ENCODE data around the gene BTNL2. TPM values are rescaled to one million over a fixed set of nuclear protein-coding genes. Genes with fewer than 3 reads are reported as not detected.

BTNL2 gene
- total and polyA plus RNA-seq, 9 of the 15 experiments (the other 6 are each of a cell fraction or from before 2014, with no cell fraction given), result not detected

GRCh38 chr6:32410906-32411305 is 3.9 kb upstream of the BTNL2 start:
- ChIA-PET POLR2A (interaction anchor here (0.6 to 1.2 kb wide), 3 partner anchors 9 to 402 kb away, joined by 3 read pairs; no protein-coding TSS in a partner anchor), CTCF (ENCODE audit: low intra/inter-chr PET ratio) (interaction anchor here (5.5 kb wide), 1 partner anchor 291 kb away, joined by 58 read pairs; no protein-coding TSS in a partner anchor)
- BruUV-seq (replicated peaks), result no TSS peak
- ATAC-seq, result no peak
- no peaks in the 10 kb centered on the region for H3K9me1 ChIP-seq (ENCODE audit: control insufficient read depth, insufficient read depth, low read length)
- no peak for FAIRE-seq
- H3K4me2 ChIP-seq (ENCODE audit: insufficient read depth, low read length), result no peak overlapping the region
- no peak for DNase-seq (ENCODE audit: extremely low read depth in 1 of 4, low spot score in 3 of 4)
- no peak overlapping the region for H3K27ac ChIP-seq (ENCODE audit: extremely low read depth, low read depth, low read length)
- no peak overlapping the region for H3K4me3 ChIP-seq
- H3K36me3 ChIP-seq (ENCODE audit: control insufficient read depth, insufficient read depth, low read length), result no peaks in the 10 kb centered on the region
- no peak overlapping the region for H2AFZ ChIP-seq (ENCODE audit: low read depth, low read length)
- 0 out of 2 replicates have a peak, but pooled peaks cover 4% of the 10 kb centered on the region for H4K20me1 ChIP-seq (replicated peaks; ENCODE audit: control insufficient read depth, insufficient read depth, low read length)
- WGBS (ENCODE audit: insufficient coverage, low coverage, missing lambda C conversion rate), result 14% methylated on average over 5 of the region's 5 CpGs
- no peak for TF ChIP-seq MGA (IDR thresholded peaks at IDR 0.05)
- no peak for TF ChIP-seq TSC22D4 (tag; IDR thresholded peaks at IDR 0.05)
- TF ChIP-seq CBFA2T2 (conservative IDR thresholded peaks at IDR 0.05), result no peak
- no peak for TF ChIP-seq ZSCAN32 (CRISPR knock-in tag; IDR thresholded peaks at IDR 0.05)
- no peak for TF ChIP-seq BMI1 (IDR thresholded peaks at IDR 0.05; ENCODE audit: low read length)
- TF ChIP-seq ESRRB (CRISPR knock-in tag; IDR thresholded peaks at IDR 0.05; ENCODE audit: borderline replicate concordance), result no peak
- TF ChIP-seq LCOR (CRISPR knock-in tag; IDR thresholded peaks at IDR 0.05), result no peak
- TF ChIP-seq CHAMP1 (IDR thresholded peaks at IDR 0.05), result no peak
- no peak for TF ChIP-seq ZBTB1 (CRISPR knock-in tag; IDR thresholded peaks at IDR 0.05; ENCODE audit: borderline replicate concordance, low read depth)
- TF ChIP-seq KLF16 (IDR thresholded peaks at IDR 0.05), result no peak
- H3K4me1 ChIP-seq (replicated peaks in 1 of 2; ENCODE audit: control insufficient read depth in 2 of 2, insufficient read depth in 2 of 2, low read length in 2 of 2), result no peaks in the 10 kb centered on the region
- intact Hi-C loops (cut with micrococcal nuclease), result loop anchor here (10.0 kb wide), 1 partner anchor 296 kb away; no protein-coding TSS in a partner anchor
- no peaks in the 10 kb centered on the region for H3K9me3 ChIP-seq (replicated peaks; ENCODE audit: control insufficient read depth, insufficient read depth, low read depth, low read length)
- H3K27me3 ChIP-seq (ENCODE audit: control insufficient read depth in 2 of 2, insufficient read depth in 2 of 2, low read length in 2 of 2), result peaks cover 2 to 27% of the 10 kb centered on the region in 2 experiments; a peak in 4 of 5 replicates
- no peaks in the 10 kb centered on the region for H3K79me2 ChIP-seq (ENCODE audit: control insufficient read depth, insufficient read depth, low read length)
- in situ Hi-C loops (cut with MboI), result loop anchor here (10.0 kb wide), 1 partner anchor 316 kb away; no protein-coding TSS in a partner anchor
- no peak overlapping the region for H3K9ac ChIP-seq (ENCODE audit: insufficient read depth in 1 of 2, low read depth in 2 of 2, low read length in 2 of 2)
